GM23338 (cell line): ENCODE data around the gene RSPH4A. TPM values are rescaled to one million over a fixed set of nuclear protein-coding genes. Genes with fewer than 3 reads are reported as not detected.
A peak's percentile ranks its signal among the peaks of the same experiment; 100 is the strongest.

Experiments used
- ATAC-seq: fragments of 200-7000 bp; cut with Tn5 transposase; 3 replicates; pipeline ENCODE4 v1.9.1; 2020
- DNase-seq: peaks from one replicate; pipeline ENCODE4 v3.0.0-alpha.2; 2015; ENCODE audit warnings: low spot score
- H2AFZ ChIP-seq: fragments of 200-600 bp; sonication (generic); 2 replicates; pipeline ENCODE4 v1.8.0; 2016; ENCODE audit warnings: antibody characterized with exemption, mild to moderate bottlenecking, moderate library complexity
- H3F3A ChIP-seq: fragments of 200-600 bp; sonication (generic); replicated peaks from 2 replicates; pipeline ENCODE4 v1.8.0; 2017; ENCODE audit warnings: antibody characterized with exemption, mixed run types, low read depth
- H3K27ac ChIP-seq: fragments of 200-600 bp; sonication (generic); 2 replicates; pipeline ENCODE4 v1.6.1; 2016; ENCODE audit warnings: low read depth
- H3K27me3 ChIP-seq: fragments of 200-600 bp; sonication (generic); 2 replicates; pipeline ENCODE4 v1.8.0; 2016; ENCODE audit warnings: mild to moderate bottlenecking, mixed run types, moderate library complexity; ENCODE audit not compliant: insufficient read depth
- H3K36me3 ChIP-seq: fragments of 200-600 bp; sonication (generic); 2 replicates; pipeline ENCODE4 v1.8.0; 2016; ENCODE audit warnings: mild to moderate bottlenecking; ENCODE audit not compliant: insufficient read depth
- H3K4me1 ChIP-seq: fragments of 200-600 bp; sonication (generic); 2 replicates; pipeline ENCODE4 v1.8.0; 2016; ENCODE audit warnings: mild to moderate bottlenecking, moderate library complexity; ENCODE audit not compliant: insufficient read depth
- H3K4me2 ChIP-seq: fragments of 200-600 bp; sonication (generic); 2 replicates; pipeline ENCODE4 v1.7.1; 2017; ENCODE audit warnings: mixed run types
- H3K4me3 ChIP-seq: fragments of 200-600 bp; sonication (generic); 2 replicates; pipeline ENCODE4 v1.6.1; 2016; ENCODE audit warnings: mixed run types
- H3K79me2 ChIP-seq: fragments of 200-600 bp; sonication (generic); replicated peaks from 2 replicates; pipeline ENCODE4 v1.8.0; 2017; ENCODE audit warnings: mild to moderate bottlenecking; ENCODE audit not compliant: insufficient read depth
- H3K9me2 ChIP-seq: fragments of 200-600 bp; sonication (generic); 2 replicates; pipeline ENCODE4 v1.8.0; 2017; ENCODE audit not compliant: insufficient read depth
- H4K20me1 ChIP-seq: fragments of 200-600 bp; sonication (generic); replicated peaks from 2 replicates; pipeline ENCODE4 v1.8.0; 2017; ENCODE audit warnings: mild to moderate bottlenecking; ENCODE audit not compliant: insufficient read depth
- H3K27ac Mint-ChIP-seq: 2 replicates; pipeline ENCODE4 v1.8.0; 2020; ENCODE audit warnings: inconsistent platforms, mild to moderate bottlenecking, moderate library complexity, mixed read lengths
- H3K27me3 Mint-ChIP-seq: 3 replicates; pipeline ENCODE4 v1.8.0; 2022; ENCODE audit warnings: low read depth, mild to moderate bottlenecking, moderate library complexity, mixed read lengths, inconsistent platforms; ENCODE audit not compliant: insufficient read depth, poor library complexity
- H3K36me3 Mint-ChIP-seq: 3 replicates; pipeline ENCODE4 v1.8.0; 2021; ENCODE audit warnings: low read depth, mild to moderate bottlenecking, inconsistent platforms, moderate library complexity, mixed read lengths
- H3K4me1 Mint-ChIP-seq: 3 replicates; pipeline ENCODE4 v1.8.0; 2020; ENCODE audit warnings: mild to moderate bottlenecking, inconsistent platforms, mixed read lengths
- H3K4me3 Mint-ChIP-seq: 3 replicates; pipeline ENCODE4 v1.8.0; 2021; ENCODE audit warnings: moderate library complexity, mild to moderate bottlenecking, inconsistent platforms, mixed read lengths
- H3K9me3 Mint-ChIP-seq: 3 replicates; pipeline ENCODE4 v1.8.0; 2020; ENCODE audit warnings: moderate library complexity, mild to moderate bottlenecking, inconsistent platforms, mixed read lengths
- CREB1 ChIP-seq: fragments of 250-450 bp; sonication (Bioruptor Pico); IDR thresholded peaks from 2 replicates; pipeline ENCODE4 v1.5.0; 2020; ENCODE audit warnings: low read depth, mild to moderate bottlenecking, moderate library complexity
- ETS1 ChIP-seq: IDR thresholded peaks from 2 replicates; pipeline ENCODE4 v1.6.1; 2016; ENCODE audit warnings: antibody characterized with exemption
- EZH2phosphoT487 ChIP-seq: fragments of 200-600 bp; sonication (generic); IDR thresholded peaks from one replicate; pipeline ENCODE4 v1.8.1; 2018; ENCODE audit warnings: antibody characterized with exemption; ENCODE audit not compliant: unreplicated experiment
- POLR2AphosphoS5 ChIP-seq: IDR thresholded peaks from 2 replicates; pipeline ENCODE4 v1.6.1; 2016; ENCODE audit warnings: antibody characterized with exemption, low read depth
- REST ChIP-seq: IDR thresholded peaks from one replicate; pipeline ENCODE4 v1.6.1; 2018; ENCODE audit warnings: antibody characterized with exemption; ENCODE audit not compliant: unreplicated experiment
- STAT1 ChIP-seq: IDR thresholded peaks from one replicate; pipeline ENCODE4 v1.6.1; 2016; ENCODE audit warnings: antibody characterized with exemption; ENCODE audit not compliant: unreplicated experiment
- ZNF114 ChIP-seq: fragments of 250-450 bp; sonication (Bioruptor Pico); IDR thresholded peaks from 2 replicates; pipeline ENCODE4 v1.5.0; 2020; ENCODE audit warnings: mild to moderate bottlenecking, moderate library complexity
- ZNF331 ChIP-seq: fragments of 250-450 bp; sonication (Bioruptor Pico); IDR thresholded peaks from 2 replicates; pipeline ENCODE4 v1.5.0; 2020; ENCODE audit warnings: low read depth, mild to moderate bottlenecking, moderate library complexity
- polyA plus RNA-seq: library from polyadenylated mRNA; unstranded; fragments of >200 nt; fragmentation: Nextera tagmentation; extraction: Ambion mirVana; gene quantifications from 2 replicates; pipeline ENCODE4 v1.2.1, GENCODE V29; 2016
- total RNA-seq: library from RNA; depleted of rRNA; stranded (reverse); fragments of >200 nt; shearing (Covaris generic); gene quantifications from 2 replicates; pipeline ENCODE4 v1.2.3, GENCODE V29; 2014
- TF ChIP-seq, protein P1 (sequence below), 2 experiments: fragments of 200-600 bp in 1 of 2; sonication (generic) in 1 of 2; conservative IDR thresholded peaks; 2 replicates each; pipeline versions ENCODE4 v1.5.1 to v1.6.1; 2016 to 2017; ENCODE audit warnings: antibody characterized with exemption in 2 of 2, low read depth in 2 of 2, mild to moderate bottlenecking in 2 of 2, moderate library complexity in 1 of 2

Gene RSPH4A
- total and polyA plus RNA-seq, 2 experiments from 2014 or later: 0.52 to 1.0 TPM

DNA sequence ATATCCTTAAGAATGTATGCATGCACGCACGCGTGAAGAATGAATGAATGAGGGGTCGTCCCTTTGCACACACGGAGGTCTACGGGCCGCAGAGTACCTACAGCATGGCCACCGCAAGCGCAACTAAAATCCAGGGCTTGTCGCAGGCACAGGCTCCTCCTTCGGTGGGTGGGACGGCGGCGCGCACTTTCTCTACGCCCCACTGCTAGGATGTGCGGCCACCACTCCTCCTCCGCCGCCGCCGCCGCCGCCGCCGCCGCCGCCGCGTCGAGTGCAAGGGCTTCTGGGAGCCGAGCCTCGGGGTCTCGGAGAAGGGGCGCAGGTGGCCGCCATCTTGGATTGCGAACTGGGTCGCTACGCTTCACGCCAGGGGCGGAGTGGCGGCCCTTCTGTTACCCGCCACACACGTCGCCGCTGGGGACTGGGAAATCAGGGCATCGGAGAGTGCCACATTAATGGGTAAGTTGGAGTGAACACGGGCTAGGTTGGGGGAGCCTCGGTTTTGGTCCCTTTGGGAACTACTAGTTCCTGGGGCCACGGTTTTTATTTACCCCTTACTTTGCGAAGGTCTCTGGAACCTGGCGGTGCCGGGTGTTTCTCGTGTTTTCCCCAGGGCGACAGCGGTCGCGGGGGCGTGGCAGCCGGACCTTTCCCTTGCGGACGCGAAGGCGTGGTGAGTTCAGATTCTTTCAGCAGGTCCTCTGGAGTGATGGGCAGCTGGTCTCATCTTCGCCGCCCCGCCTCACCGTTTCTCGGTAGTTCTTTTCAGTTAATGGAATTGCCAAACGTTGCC, 64.8 kb downstream of the RSPH4A start, which contains the start of gene KPNA5:
Gene KPNA5 (plus strand): TSS at position 332 of the 793 bp plus-strand sequence. CDS start 124 bp downstream, at position 456.
- no peaks in the 10 kb centered on the region; the same call in none of the 2 replicates for H3K4me1 ChIP-seq
- peak; percentile 95 for DNase-seq
- H3K79me2 ChIP-seq: peaks cover 41% of the 10 kb centered on the region
- peak within 1 kb of the TSS; percentile 99 for H3K27ac ChIP-seq
- peak within 1 kb of the TSS; percentile 87 for H3K4me2 ChIP-seq
- Mint-ChIP-seq H3K27me3 (peaks cover 6% of the 10 kb centered on the region), H3K27ac (peak within 1 kb of the TSS; percentile 98), H3K4me3 (peak within 1 kb of the TSS; percentile 98), H3K4me1 (peaks cover 9% of the 10 kb centered on the region; the same call in 2 of the 3 replicates), H3K36me3 (peaks cover 17% of the 10 kb centered on the region), H3K9me3 (no peaks in the 10 kb centered on the region)
- no peaks in the 10 kb centered on the region for H4K20me1 ChIP-seq
- ATAC-seq: peak; percentile 95
- peaks cover 3% of the 10 kb centered on the region; the same call in 1 of the 2 replicates for H3K9me2 ChIP-seq
- H2AFZ ChIP-seq: peak within 1 kb of the TSS; percentile 99
- no peaks in the 10 kb centered on the region for H3K27me3 ChIP-seq
- peaks cover 3% of the 10 kb centered on the region; the same call in 1 of the 2 replicates for H3K36me3 ChIP-seq
- peak; percentile 99 for TF ChIP-seq POLR2AphosphoS5
- 0 out of 2 replicates have a peak, but pooled peaks have one; percentile 8 for TF ChIP-seq ZNF331 (CRISPR knock-in tag)
- peak; percentile 67 for TF ChIP-seq CREB1 (CRISPR knock-in tag)
- TF ChIP-seq ZNF114 (CRISPR knock-in tag): no peak
- 0 out of 2 replicates have a peak, but pooled peaks have one; percentile 4 for TF ChIP-seq ETS1
- peaks cover 10% of the 10 kb centered on the region; the same call in 1 of the 2 replicates for H3F3A ChIP-seq
- H3K4me3 ChIP-seq: peak within 1 kb of the TSS; percentile 99

DNA sequence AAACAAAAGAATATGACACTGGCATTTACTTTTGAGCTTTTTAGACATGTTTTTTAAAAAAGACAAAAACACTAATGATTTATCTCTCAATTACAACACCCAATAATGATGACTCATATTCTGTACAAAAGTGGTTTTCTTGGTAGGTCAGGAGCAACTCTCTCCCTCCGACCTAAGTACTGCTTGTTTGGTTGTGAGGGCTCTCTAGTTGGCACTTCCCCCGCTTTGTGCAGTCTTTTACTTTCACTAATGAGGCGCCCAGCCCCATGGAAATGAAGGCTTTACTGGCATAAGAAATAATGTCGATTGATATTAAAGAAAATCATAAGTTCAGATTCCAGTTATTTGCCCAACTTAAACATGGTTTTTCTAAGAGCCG, 66.0 kb downstream of the RSPH4A start:
- H3K4me1 Mint-ChIP-seq: peaks cover 18% of the 10 kb centered on the region
- Histone ChIP-seq H3K36me3 (peaks cover 3% of the 10 kb centered on the region; the same call in 1 of the 2 replicates), H2AFZ (no peak overlapping the region), H3K4me1 (peaks cover 7% of the 10 kb centered on the region), H3K9me2 (peaks cover 3% of the 10 kb centered on the region; the same call in 1 of the 2 replicates), H3K27ac (0 out of 2 replicates have a peak overlapping the region, but pooled peaks have one; percentile 99), H3K4me3 (peak overlapping the region; percentile 99), H3K27me3 (no peaks in the 10 kb centered on the region), H3F3A (peaks cover 10% of the 10 kb centered on the region; the same call in 1 of the 2 replicates), H4K20me1 (peaks cover 9% of the 10 kb centered on the region; the same call in 1 of the 2 replicates), H3K79me2 (peaks cover 54% of the 10 kb centered on the region), H3K4me2 (peak overlapping the region; percentile 87)
- TF ChIP-seq REST (no peak), ZNF114 (CRISPR knock-in tag) (no peak), ETS1 (no peak), POLR2AphosphoS5 (no peak), CREB1 (CRISPR knock-in tag) (no peak), STAT1 (no peak), EZH2phosphoT487 (no peak)
- TF ChIP-seq, protein P1, sequence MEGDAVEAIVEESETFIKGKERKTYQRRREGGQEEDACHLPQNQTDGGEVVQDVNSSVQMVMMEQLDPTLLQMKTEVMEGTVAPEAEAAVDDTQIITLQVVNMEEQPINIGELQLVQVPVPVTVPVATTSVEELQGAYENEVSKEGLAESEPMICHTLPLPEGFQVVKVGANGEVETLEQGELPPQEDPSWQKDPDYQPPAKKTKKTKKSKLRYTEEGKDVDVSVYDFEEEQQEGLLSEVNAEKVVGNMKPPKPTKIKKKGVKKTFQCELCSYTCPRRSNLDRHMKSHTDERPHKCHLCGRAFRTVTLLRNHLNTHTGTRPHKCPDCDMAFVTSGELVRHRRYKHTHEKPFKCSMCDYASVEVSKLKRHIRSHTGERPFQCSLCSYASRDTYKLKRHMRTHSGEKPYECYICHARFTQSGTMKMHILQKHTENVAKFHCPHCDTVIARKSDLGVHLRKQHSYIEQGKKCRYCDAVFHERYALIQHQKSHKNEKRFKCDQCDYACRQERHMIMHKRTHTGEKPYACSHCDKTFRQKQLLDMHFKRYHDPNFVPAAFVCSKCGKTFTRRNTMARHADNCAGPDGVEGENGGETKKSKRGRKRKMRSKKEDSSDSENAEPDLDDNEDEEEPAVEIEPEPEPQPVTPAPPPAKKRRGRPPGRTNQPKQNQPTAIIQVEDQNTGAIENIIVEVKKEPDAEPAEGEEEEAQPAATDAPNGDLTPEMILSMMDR (conservative IDR thresholded peaks at IDR 0.05; ENCODE audit: low read depth in 2 of 2): no peak
- peak overlapping the region; percentile 98 for H3K4me3 Mint-ChIP-seq
- peaks cover 8% of the 10 kb centered on the region for H3K27me3 Mint-ChIP-seq
- peaks cover 19% of the 10 kb centered on the region for H3K36me3 Mint-ChIP-seq
- no peaks in the 10 kb centered on the region for H3K9me3 Mint-ChIP-seq
- ATAC-seq: no peak
- peak overlapping the region; percentile 91 for H3K27ac Mint-ChIP-seq
- DNase-seq: no peak
